Transverse colon (tissue), 4 donors: ENCODE measurements around the gene WFDC8. TPM values are rescaled to one million over a fixed set of nuclear protein-coding genes. Genes with fewer than 3 reads are reported as not detected.
"Not testable (repeated sequence)": the region's sequence is repeated elsewhere in the genome, so short reads cannot be mapped to it uniquely, and the experiment has no call there.

ENCODE experiments used
- DNase-seq: peaks from one replicate; pipeline ENCODE4 v3.0.0-alpha.2; 2019
- H3K27ac ChIP-seq, 4 donors: fragments of 200-600 bp; sonication (generic); 2 replicates each; pipeline ENCODE4 v1.5.1; 2016 to 2018; ENCODE audit warnings: inconsistent platforms in 4 of 4
- H3K27me3 ChIP-seq: fragments of 200-600 bp; sonication (generic); 2 replicates; pipeline ENCODE4 v1.5.1; 2017; ENCODE audit warnings: inconsistent platforms
- H3K36me3 ChIP-seq, 4 donors: fragments of 200-600 bp; sonication (generic); 2 replicates each; pipeline ENCODE4 v1.5.1; 2017 to 2019; ENCODE audit warnings: inconsistent platforms in 4 of 4
- H3K4me1 ChIP-seq, 4 donors: fragments of 200-600 bp; sonication (generic); 2 replicates each; pipeline ENCODE4 v1.5.1; 2017 to 2020; ENCODE audit warnings: inconsistent platforms in 4 of 4
- H3K4me3 ChIP-seq, 4 donors: fragments of 200-600 bp; sonication (generic); 1 replicate in 1 of 4; 2 replicates in 3 of 4; pipeline versions ENCODE4 v1.5.1 to v1.6.1; 2017 to 2019; ENCODE audit warnings: inconsistent platforms in 4 of 4
- H3K9me3 ChIP-seq, 2 donors: fragments of 200-600 bp; sonication (generic); 2 replicates each; pipeline ENCODE4 v1.5.1; 2017 to 2019; ENCODE audit warnings: inconsistent platforms in 2 of 2
- EP300 ChIP-seq: sonication (generic); formaldehyde crosslinking; IDR thresholded peaks from one replicate; pipeline ENCODE4 v1.6.1; 2017; ENCODE audit warnings: antibody characterized with exemption, low read depth
- POLR2A ChIP-seq: fragments of 450-650 bp; IDR thresholded peaks from one replicate; pipeline ENCODE4 v1.6.1; 2016; ENCODE audit warnings: antibody characterized with exemption, mild to moderate bottlenecking, moderate library complexity
- POLR2AphosphoS5 ChIP-seq, 3 donors: sonication (generic); formaldehyde crosslinking; IDR thresholded peaks; one replicate each; pipeline ENCODE4 v1.6.1; 2016; ENCODE audit warnings: antibody characterized with exemption in 3 of 3
- WGBS, 2 donors: methylation state at CpG; one replicate each; pipeline ENCODE4 v1.1.5; 2018; ENCODE audit warnings: low coverage in 1 of 2; 5-methylcytosine and 5-hydroxymethylcytosine counted together
- in situ Hi-C, 4 donors: fragments of 200-750 bp; cut with MboI; loops; one replicate each; pipeline versions ENCODE4 v1.15.0 to v1.15.1; 2017; ENCODE audit warnings: low sequenced_read_pairs in 3 of 4, low pct_ligation_motif_present in 1 of 4, low pct_unique_long_range_greater_than_20kb in 1 of 4
- intact Hi-C: fragments of 100-400 bp; cut with DNase I; formaldehyde crosslinking; loops from one replicate; pipeline ENCODE4 v1.15.1; 2023; ENCODE audit warnings: low total_unique reads
- total RNA-seq, 4 donors: library from RNA; depleted of rRNA; stranded (reverse); fragments of >200 nt; gene quantifications; one replicate each; pipeline ENCODE4 v1.1.0, GENCODE V29; 2016
- TF ChIP-seq, protein P1 (sequence below), 5 experiments: fragments of 200-600 bp in 3 of 5; fragments of 450-650 bp in 2 of 5; sonication (generic) in 3 of 5; IDR thresholded peaks; 1 replicate in 2 of 5; 2 replicates in 3 of 5; pipeline ENCODE4 v1.5.1; 2016 to 2017; ENCODE audit warnings: antibody characterized with exemption in 5 of 5, inconsistent platforms in 3 of 5, mild to moderate bottlenecking in 2 of 5, moderate library complexity in 1 of 5

The WFDC8 gene
- total RNA-seq, 4 donors from 2014 or later: not detected

DNA sequence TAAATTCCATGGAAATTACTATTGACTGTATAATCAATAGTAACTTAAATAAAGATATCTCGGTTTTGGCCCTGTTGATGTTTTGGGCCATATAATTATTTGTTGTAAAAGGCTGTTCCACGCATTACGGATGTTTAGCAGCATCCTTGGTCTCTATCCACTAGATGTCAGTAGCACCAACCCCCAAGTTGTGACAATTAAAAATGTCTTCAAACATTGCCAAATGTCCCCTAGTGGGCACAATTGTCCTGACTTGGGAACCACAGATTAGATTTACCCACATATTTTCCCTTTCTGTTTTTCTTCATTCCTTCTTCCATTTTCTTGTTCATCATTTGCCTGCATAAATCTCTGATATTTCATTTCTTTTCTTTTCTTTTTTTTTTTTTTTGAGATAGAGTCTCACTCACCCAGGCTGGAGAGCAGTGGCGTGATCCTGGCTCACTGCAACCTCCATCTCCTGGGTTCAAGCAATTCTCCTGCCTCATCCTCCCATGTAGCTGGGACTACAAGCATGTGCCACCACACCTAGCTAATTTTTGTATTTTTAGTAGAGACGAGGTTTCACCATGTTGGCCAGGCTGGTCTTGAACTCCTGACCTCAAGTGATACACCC, 13.6 kb upstream of the WFDC8 start:
- Histone ChIP-seq H3K4me1 (no peaks in the 10 kb centered on the region), H3K36me3 (no peaks in the 10 kb centered on the region), H3K27me3 (no peaks in the 10 kb centered on the region), H3K9me3 (no peaks in the 10 kb centered on the region), H3K27ac (no peak overlapping the region), H3K4me3 (no peak overlapping the region)
- no peak for DNase-seq
- TF ChIP-seq, protein P1, sequence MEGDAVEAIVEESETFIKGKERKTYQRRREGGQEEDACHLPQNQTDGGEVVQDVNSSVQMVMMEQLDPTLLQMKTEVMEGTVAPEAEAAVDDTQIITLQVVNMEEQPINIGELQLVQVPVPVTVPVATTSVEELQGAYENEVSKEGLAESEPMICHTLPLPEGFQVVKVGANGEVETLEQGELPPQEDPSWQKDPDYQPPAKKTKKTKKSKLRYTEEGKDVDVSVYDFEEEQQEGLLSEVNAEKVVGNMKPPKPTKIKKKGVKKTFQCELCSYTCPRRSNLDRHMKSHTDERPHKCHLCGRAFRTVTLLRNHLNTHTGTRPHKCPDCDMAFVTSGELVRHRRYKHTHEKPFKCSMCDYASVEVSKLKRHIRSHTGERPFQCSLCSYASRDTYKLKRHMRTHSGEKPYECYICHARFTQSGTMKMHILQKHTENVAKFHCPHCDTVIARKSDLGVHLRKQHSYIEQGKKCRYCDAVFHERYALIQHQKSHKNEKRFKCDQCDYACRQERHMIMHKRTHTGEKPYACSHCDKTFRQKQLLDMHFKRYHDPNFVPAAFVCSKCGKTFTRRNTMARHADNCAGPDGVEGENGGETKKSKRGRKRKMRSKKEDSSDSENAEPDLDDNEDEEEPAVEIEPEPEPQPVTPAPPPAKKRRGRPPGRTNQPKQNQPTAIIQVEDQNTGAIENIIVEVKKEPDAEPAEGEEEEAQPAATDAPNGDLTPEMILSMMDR (IDR thresholded peaks at IDR 0.05): peak; percentile 38 to 88 (median 63)
- TF ChIP-seq EP300: no peak
- in situ Hi-C loops (loop anchor here in 1 of 4 donors (25.0 kb wide), 1 partner anchor 170 kb away; no protein-coding TSS in a partner anchor), intact Hi-C loops (no loop called here)
- WGBS, 2 donors: 32 to 46% methylated on average over 4 to 5 of the region's 5 CpGs

DNA sequence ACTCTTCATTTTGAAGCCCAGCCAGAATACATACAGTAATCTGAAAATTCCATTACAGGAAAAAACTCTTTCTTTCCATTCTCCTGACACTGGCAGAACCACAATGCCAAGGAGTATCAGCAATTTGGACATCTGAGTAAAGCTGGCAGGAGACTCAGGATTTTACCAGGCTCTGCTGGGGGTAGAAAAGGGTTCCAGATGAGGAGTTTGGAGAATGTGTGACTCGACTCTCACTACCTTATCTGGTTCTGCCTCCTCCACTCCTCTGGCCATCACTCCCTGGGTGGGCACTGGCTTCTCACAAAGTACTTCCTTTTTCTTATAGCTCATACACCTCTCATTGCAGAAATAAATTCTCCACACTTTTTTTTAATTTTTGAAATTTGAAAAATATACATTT, 10.6 kb upstream of the WFDC8 start:
- TF ChIP-seq POLR2AphosphoS5 (IDR thresholded peaks at IDR 0.05) (no peak), EP300 (no peak), POLR2A (no peak)
- TF ChIP-seq, protein P1 (IDR thresholded peaks at IDR 0.05): no peak
- no peaks in the 10 kb centered on the region for H3K36me3 ChIP-seq
- WGBS, 2 donors: 19 to 43% methylated on average over 1 of the region's 1 CpG
- DNase-seq: no peak
- in situ Hi-C loops: loop anchor here in 1 of 4 donors (25.0 kb wide), 1 partner anchor 173 kb away; no protein-coding TSS in a partner anchor
- H3K27ac ChIP-seq: no peak overlapping the region
- no peaks in the 10 kb centered on the region for H3K4me1 ChIP-seq
- no peak overlapping the region for H3K4me3 ChIP-seq
- H3K9me3 ChIP-seq: no peaks in the 10 kb centered on the region
- intact Hi-C loops: no loop called here
- no peaks in the 10 kb centered on the region for H3K27me3 ChIP-seq

- TF ChIP-seq POLR2A: no peak
- no peak for TF ChIP-seq POLR2AphosphoS5 (IDR thresholded peaks at IDR 0.05)
- TF ChIP-seq EP300: no peak
- TF ChIP-seq, protein P1 (IDR thresholded peaks at IDR 0.05): no peak
- no peaks in the 10 kb centered on the region for H3K27me3 ChIP-seq
- in situ Hi-C loops (loop anchor here in 1 of 4 donors (25.0 kb wide), 1 partner anchor 174 kb away; no protein-coding TSS in a partner anchor), intact Hi-C loops (no loop called here)
- no peak for DNase-seq
- no peaks in the 10 kb centered on the region for H3K9me3 ChIP-seq
- no peaks in the 10 kb centered on the region for H3K4me1 ChIP-seq
- no peak overlapping the region for H3K4me3 ChIP-seq
- WGBS, 2 donors: 74 to 91% methylated on average over 2 of the region's 2 CpGs
- no peak overlapping the region for H3K27ac ChIP-seq
- H3K36me3 ChIP-seq: no peaks in the 10 kb centered on the region
These were observed 9.7 kb upstream of the WFDC8 start for GRCh38 chr20:45588800-45589199.

GRCh38 chr20:45585986-45586385, 6.9 kb upstream of the WFDC8 start:
- H3K36me3 ChIP-seq, H3K4me1 ChIP-seq, DNase-seq, H3K4me3 ChIP-seq, H3K9me3 ChIP-seq, intact Hi-C loops, H3K27ac ChIP-seq, H3K27me3 ChIP-seq: not testable (repeated sequence)
- in situ Hi-C loops: loop anchor here in 1 of 4 donors (25.0 kb wide), 1 partner anchor 176 kb away; no protein-coding TSS in a partner anchor
- WGBS, 2 donors: 71 to 80% methylated on average over 4 to 5 of the region's 5 CpGs

- WGBS, 2 donors: 89 to 90% methylated on average over 4 to 5 of the region's 5 CpGs
- H3K4me1 ChIP-seq, H3K27me3 ChIP-seq, H3K4me3 ChIP-seq, DNase-seq, H3K36me3 ChIP-seq, intact Hi-C loops, H3K9me3 ChIP-seq, H3K27ac ChIP-seq: not testable (repeated sequence)
- in situ Hi-C loops: loop anchor here in 1 of 4 donors (25.0 kb wide), 1 partner anchor 178 kb away; no protein-coding TSS in a partner anchor
These were observed 5.2 kb upstream of the WFDC8 start for GRCh38 chr20:45584294-45584693.
